CD14-positive monocyte (primary cell): Measurements from ENCODE around the gene PRDM10. TPM values are rescaled to one million over a fixed set of nuclear protein-coding genes. Genes with fewer than 3 reads are reported as not detected.

Experiments used
- DNase-seq, 3 donors: peaks; one replicate each; pipeline ENCODE4 v3.0.0-alpha.2; 2011 to 2022
- H2AFZ ChIP-seq: 2 replicates; pipeline ENCODE4 v1.6.0; 2012; ENCODE audit warnings: mild to moderate bottlenecking, low read depth, low read length, inconsistent platforms; ENCODE audit not compliant: insufficient read depth, poor library complexity, severe bottlenecking
- H3K27ac ChIP-seq, 2 donors: 1 replicate in 1 of 2; 2 replicates in 1 of 2; pipeline ENCODE4 v1.5.1; 2012 to 2013; ENCODE audit warnings: low read length in 2 of 2, control low read depth in 1 of 2, inconsistent platforms in 1 of 2, low read depth in 1 of 2, mild to moderate bottlenecking in 1 of 2
- H3K27me3 ChIP-seq, 2 donors: one replicate each; pipeline versions ENCODE4 v1.6.0 to v1.6.1; 2011 to 2013; ENCODE audit warnings: low read length in 2 of 2; ENCODE audit not compliant: control insufficient read depth in 2 of 2, insufficient read depth in 2 of 2
- H3K36me3 ChIP-seq, 2 donors: replicated peaks in 1 of 2; 1 replicate in 1 of 2; 2 replicates in 1 of 2; pipeline versions ENCODE4 v1.5.1 to v1.6.1; 2012 to 2013; ENCODE audit warnings: low read length in 2 of 2, control low read depth in 1 of 2, inconsistent platforms in 1 of 2, mild to moderate bottlenecking in 1 of 2; ENCODE audit not compliant: insufficient read depth in 2 of 2, control insufficient read depth in 1 of 2
- H3K4me1 ChIP-seq, 2 donors: 1 replicate in 1 of 2; 2 replicates in 1 of 2; pipeline versions ENCODE4 v1.5.1 to v1.6.1; 2012 to 2013; ENCODE audit warnings: low read length in 2 of 2, control low read depth in 1 of 2, inconsistent platforms in 1 of 2, mild to moderate bottlenecking in 1 of 2, moderate library complexity in 1 of 2; ENCODE audit not compliant: insufficient read depth in 2 of 2, control insufficient read depth in 1 of 2
- H3K4me2 ChIP-seq: replicated peaks from 2 replicates; pipeline ENCODE3; 2012; ENCODE audit warnings: low read length, moderate library complexity, mild to moderate bottlenecking; ENCODE audit not compliant: poor library complexity, severe bottlenecking; ENCODE audit errors: extremely low read depth
- H3K4me3 ChIP-seq, 3 experiments: fragments of 200-600 bp in 1 of 3; sonication (generic) in 1 of 3; replicated peaks in 1 of 3; 1 replicate in 2 of 3; 2 replicates in 1 of 3; pipeline ENCODE4 v1.5.1; 2011 to 2013; ENCODE audit warnings: low read length in 3 of 3, mild to moderate bottlenecking in 3 of 3, control low read depth in 2 of 3, low read depth in 2 of 3, inconsistent platforms in 1 of 3, moderate library complexity in 1 of 3
- H3K79me2 ChIP-seq: 2 replicates; pipeline ENCODE4 v1.6.0; 2012; ENCODE audit warnings: mild to moderate bottlenecking, control low read depth, inconsistent platforms, low read length, moderate library complexity; ENCODE audit not compliant: insufficient read depth
- H3K9ac ChIP-seq: 2 replicates; pipeline ENCODE4 v1.6.0; 2017; ENCODE audit warnings: low read length, mild to moderate bottlenecking; ENCODE audit not compliant: insufficient read depth, poor library complexity, severe bottlenecking
- H3K9me3 ChIP-seq, 2 donors: replicated peaks in 1 of 2; 1 replicate in 1 of 2; 2 replicates in 1 of 2; pipeline versions ENCODE4 v1.5.1 to v1.6.1; 2012 to 2013; ENCODE audit warnings: low read length in 2 of 2, control low read depth in 1 of 2; ENCODE audit not compliant: control insufficient read depth in 1 of 2, insufficient read depth in 1 of 2
- H4K20me1 ChIP-seq: 2 replicates; pipeline ENCODE4 v1.6.0; 2012; ENCODE audit warnings: mild to moderate bottlenecking, low read length, control low read depth, moderate library complexity; ENCODE audit not compliant: insufficient read depth
- H3K27ac Mint-ChIP-seq, 7 donors: one replicate each; pipeline ENCODE4 v1.8.0; 2020; ENCODE audit warnings: mild to moderate bottlenecking in 7 of 7, mixed read lengths in 7 of 7, moderate library complexity in 6 of 7, inconsistent platforms in 2 of 7
- H3K27me3 Mint-ChIP-seq, 3 donors: one replicate each; pipeline ENCODE4 v1.8.0; 2021 to 2022; ENCODE audit warnings: low read depth in 3 of 3, mild to moderate bottlenecking in 3 of 3, mixed read lengths in 3 of 3, moderate library complexity in 3 of 3, inconsistent platforms in 1 of 3
- H3K36me3 Mint-ChIP-seq, 2 donors: one replicate each; pipeline ENCODE4 v1.8.0; 2020; ENCODE audit warnings: mixed read lengths in 2 of 2, inconsistent platforms in 1 of 2, mild to moderate bottlenecking in 1 of 2
- H3K4me1 Mint-ChIP-seq: one replicate; pipeline ENCODE4 v1.8.0; 2020; ENCODE audit warnings: mild to moderate bottlenecking, mixed read lengths
- H3K4me3 Mint-ChIP-seq, 2 donors: one replicate each; pipeline ENCODE4 v1.8.0; 2020; ENCODE audit warnings: mild to moderate bottlenecking in 2 of 2, mixed read lengths in 2 of 2, moderate library complexity in 1 of 2
- H3K9me3 Mint-ChIP-seq, 7 donors: one replicate each; pipeline ENCODE4 v1.8.0; 2020 to 2022; ENCODE audit warnings: mixed read lengths in 7 of 7, mild to moderate bottlenecking in 6 of 7, moderate library complexity in 6 of 7, inconsistent platforms in 2 of 7
- CTCF ChIP-seq: fragments of 200-600 bp; IDR thresholded peaks from one replicate; pipeline ENCODE4 v1.8.0; 2022; ENCODE audit warnings: antibody characterized with exemption, mild to moderate bottlenecking
- WGBS: methylation state at CpG from one replicate; pipeline ENCODE4 v1.1.5; 2013; ENCODE audit warnings: missing lambda C conversion rate; ENCODE audit not compliant: insufficient coverage; 5-methylcytosine and 5-hydroxymethylcytosine counted together
- intact Hi-C, 2 donors: fragments of 100-400 bp; cut with micrococcal nuclease; formaldehyde crosslinking; loops; one replicate each; pipeline versions ENCODE4 v1.15.0 to v1.15.1; 2023
- polyA plus RNA-seq, 3 donors: library from polyadenylated mRNA; depleted of rRNA in 1 of 3; unstranded in 2 of 3; stranded (reverse) in 1 of 3; fragments of 300-500 nt in 2 of 3; fragments of >200 nt in 1 of 3; fragmentation: Illumina TruSeq in 2 of 3; gene quantifications; 1 replicate in 2 of 3; 2 replicates in 1 of 3; pipeline ENCODE4 v1.2.3, GENCODE V29; 2012 to 2021

Gene PRDM10
- polyA plus RNA-seq, 3 donors, result 0.64 to 5.6 (median 1.1) TPM

- H3K27me3 ChIP-seq, result no peaks in the 10 kb centered on the region
- peaks cover 17 to 23% of the 10 kb centered on the region in 2 donors for H3K4me1 ChIP-seq
- DNase-seq, result no peak
- H3K9me3 ChIP-seq, result no peaks in the 10 kb centered on the region
- no peak overlapping the region for H3K27ac Mint-ChIP-seq
- no peak overlapping the region for H3K9ac ChIP-seq
- no peak overlapping the region for H3K4me2 ChIP-seq
- no peak overlapping the region for H3K27ac ChIP-seq
- peaks cover 0 to 6% of the 10 kb centered on the region in 2 donors for H3K36me3 ChIP-seq
- peaks cover 10 to 28% of the 10 kb centered on the region in 2 donors for H3K36me3 Mint-ChIP-seq
- TF ChIP-seq CTCF, result no peak
- intact Hi-C loops, result loop anchor here in 1 of 2 donors (10.0 kb wide), 1 partner anchor 53 kb away; no protein-coding TSS in a partner anchor
- H4K20me1 ChIP-seq, result peaks cover 8% of the 10 kb centered on the region
- WGBS, result no CpG with 5 or more reads among the region's 1 CpG
- no peak overlapping the region for H3K4me3 ChIP-seq
- no peak overlapping the region for H3K4me3 Mint-ChIP-seq
- H3K27me3 Mint-ChIP-seq, result no peaks in the 10 kb centered on the region
- H3K79me2 ChIP-seq, result peaks cover 87% of the 10 kb centered on the region
- peaks cover 0 to 3% (median 0%) of the 10 kb centered on the region in 7 donors for H3K9me3 Mint-ChIP-seq
- H2AFZ ChIP-seq, result no peak overlapping the region
- peaks cover 31% of the 10 kb centered on the region for H3K4me1 Mint-ChIP-seq
Measured at GRCh38 chr11:129998107-129998506, 4.5 kb downstream of the PRDM10 start.

DNA sequence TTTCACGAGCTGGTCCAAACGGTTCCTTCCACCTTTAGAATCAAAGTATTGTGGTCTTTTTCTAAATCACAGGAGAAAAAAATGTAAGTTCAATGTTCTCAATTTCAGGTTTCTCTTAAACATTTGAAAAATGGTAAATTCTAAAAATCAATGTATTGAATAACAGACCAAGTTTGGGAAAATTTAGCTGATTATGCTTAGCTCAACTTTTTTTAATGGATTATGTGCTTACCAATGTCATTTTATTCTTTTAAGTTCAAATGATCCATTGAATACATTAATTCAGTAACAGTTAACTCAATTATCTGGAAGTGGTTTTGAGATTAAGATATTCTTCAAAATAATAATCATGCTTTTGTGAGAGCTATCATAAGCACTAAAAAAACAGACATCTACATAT lies 5.1 kb downstream of the PRDM10 start:
- Mint-ChIP-seq H3K36me3 (peaks cover 10 to 28% of the 10 kb centered on the region in 2 donors), H3K4me1 (peaks cover 36% of the 10 kb centered on the region), H3K27me3 (no peaks in the 10 kb centered on the region), H3K9me3 (peaks cover 0 to 3% (median 0%) of the 10 kb centered on the region in 7 donors), H3K4me3 (no peak overlapping the region), H3K27ac (no peak overlapping the region)
- H3K4me1 ChIP-seq, result peaks cover 17 to 23% of the 10 kb centered on the region in 2 donors
- peaks cover 0 to 6% of the 10 kb centered on the region in 2 donors for H3K36me3 ChIP-seq
- intact Hi-C loops, result loop anchor here in 1 of 2 donors (10.0 kb wide), 1 partner anchor 53 kb away; no protein-coding TSS in a partner anchor
- H3K4me2 ChIP-seq, result no peak overlapping the region
- no peak overlapping the region for H3K4me3 ChIP-seq
- no peak for DNase-seq
- no CpG with 5 or more reads among the region's 2 CpGs for WGBS
- H3K9me3 ChIP-seq, result no peaks in the 10 kb centered on the region
- H3K9ac ChIP-seq, result no peak overlapping the region
- no peak overlapping the region for H2AFZ ChIP-seq
- H3K79me2 ChIP-seq, result peaks cover 93% of the 10 kb centered on the region
- peaks cover 11% of the 10 kb centered on the region for H4K20me1 ChIP-seq
- H3K27ac ChIP-seq, result no peak overlapping the region
- H3K27me3 ChIP-seq, result no peaks in the 10 kb centered on the region
- TF ChIP-seq CTCF, result no peak
